H1 (cell line): ENCODE data around the gene KREMEN1. TPM values are rescaled to one million over a fixed set of nuclear protein-coding genes. Genes with fewer than 3 reads are reported as not detected.

Experiments
- KDM1A ChIP-seq: fragments of 200-600, 300-600 bp; sonication (generic); IDR thresholded peaks from 2 replicates; pipeline ENCODE4 v1.7.1; 2016; ENCODE audit warnings: mild to moderate bottlenecking, low read length, borderline replicate concordance
- TEAD4 ChIP-seq: IDR thresholded peaks from 2 replicates; pipeline ENCODE4 v1.6.1; 2012; ENCODE audit warnings: low read depth, low read length, inconsistent platforms, mixed read lengths
- polyA plus RNA-seq, 7 experiments: library from polyadenylated mRNA; depleted of rRNA in 3 of 7; stranded (reverse) in 5 of 7; unstranded in 2 of 7; fragments of >200 nt in 5 of 7; fragments of 200-250 nt in 2 of 7; gene quantifications; 1 replicate in 5 of 7; 2 replicates in 1 of 7; 4 replicates in 1 of 7; pipeline versions ENCODE4 v1.2.1 to v1.2.3, GENCODE V29; 2011 to 2013; ENCODE audit warnings: missing spikeins in 2 of 7, mixed read lengths in 2 of 7
- total RNA-seq: library from RNA; stranded (reverse); fragmentation: NEBNext Ultra II Directional; extraction: Animal tissue kit (Norgen Biotek cat#: 25700); gene quantifications from 2 replicates; pipeline ENCODE4 v1.2.1, GENCODE V29; 2021

The KREMEN1 gene
- total and polyA plus RNA-seq, 2 of the 8 experiments (the other 6 are each of a cell fraction or from before 2014, with no cell fraction given) = 2.1 to 3.2 TPM

- TF ChIP-seq KDM1A = no peak
- no peak for TF ChIP-seq TEAD4
Measured at GRCh38 chr22:29093030-29093429, 20.2 kb downstream of the KREMEN1 start (continued).
